ENCODE data around the gene MAST2. TPM values are rescaled to one million over a fixed set of nuclear protein-coding genes. Genes with fewer than 3 reads are reported as not detected.

Gene MAST2
- total and polyA plus RNA-seq, 9 of the 15 experiments (the other 6 are each of a cell fraction or from before 2014, with no cell fraction given) = 0.73 to 32.0 (median 17.8) TPM

DNA sequence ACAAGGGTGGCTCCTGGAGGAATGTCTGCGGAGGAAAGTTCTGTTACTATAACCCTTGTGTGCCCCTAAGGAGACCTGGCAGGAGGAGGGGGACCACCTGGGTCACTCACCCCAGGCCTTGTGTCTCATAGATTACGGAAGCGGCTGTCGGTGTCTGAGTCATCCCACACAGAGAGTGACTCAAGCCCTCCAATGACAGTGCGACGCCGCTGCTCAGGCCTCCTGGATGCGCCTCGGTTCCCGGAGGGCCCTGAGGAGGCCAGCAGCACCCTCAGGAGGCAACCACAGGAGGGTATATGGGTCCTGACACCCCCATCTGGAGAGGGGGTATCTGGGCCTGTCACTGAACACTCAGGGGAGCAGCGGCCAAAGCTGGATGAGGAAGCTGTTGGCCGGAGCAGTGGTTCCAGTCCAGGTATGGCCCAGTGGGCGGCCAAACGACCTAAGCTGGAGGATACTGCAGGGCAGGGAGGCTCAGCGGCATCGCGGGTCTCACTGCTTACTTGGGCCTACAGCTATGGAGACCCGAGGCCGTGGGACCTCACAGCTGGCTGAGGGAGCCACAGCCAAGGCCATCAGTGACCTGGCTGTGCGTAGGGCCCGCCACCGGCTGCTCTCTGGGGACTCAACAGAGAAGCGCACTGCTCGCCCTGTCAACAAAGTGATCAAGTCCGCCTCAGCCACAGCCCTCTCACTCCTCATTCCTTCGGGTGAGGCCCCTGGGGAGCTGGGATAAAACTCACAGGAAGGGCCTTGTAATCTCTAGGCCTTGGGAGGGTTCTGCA is 227.7 kb downstream of the MAST2 start:
- FAIRE-seq = no peak
- no peaks in the 10 kb centered on the region for H4K20me1 ChIP-seq (replicated peaks; ENCODE audit: control insufficient read depth, insufficient read depth, low read length)
- no peak for DNase-seq (ENCODE audit: extremely low read depth in 1 of 4, low spot score in 3 of 4)
- H3K27ac ChIP-seq (ENCODE audit: extremely low read depth, low read depth, low read length) = no peak overlapping the region
- H3K4me3 ChIP-seq = no peak overlapping the region
- peak; percentile 5; the same call in 1 of the 2 replicates for TF ChIP-seq CEBPG (CRISPR knock-in tag; IDR thresholded peaks at IDR 0.05)
- no peak for TF ChIP-seq CEBPG (tag; conservative IDR thresholded peaks at IDR 0.05 in 1 of 2, IDR thresholded peaks at IDR 0.05 in 1 of 2)
- TF ChIP-seq, protein P1, sequence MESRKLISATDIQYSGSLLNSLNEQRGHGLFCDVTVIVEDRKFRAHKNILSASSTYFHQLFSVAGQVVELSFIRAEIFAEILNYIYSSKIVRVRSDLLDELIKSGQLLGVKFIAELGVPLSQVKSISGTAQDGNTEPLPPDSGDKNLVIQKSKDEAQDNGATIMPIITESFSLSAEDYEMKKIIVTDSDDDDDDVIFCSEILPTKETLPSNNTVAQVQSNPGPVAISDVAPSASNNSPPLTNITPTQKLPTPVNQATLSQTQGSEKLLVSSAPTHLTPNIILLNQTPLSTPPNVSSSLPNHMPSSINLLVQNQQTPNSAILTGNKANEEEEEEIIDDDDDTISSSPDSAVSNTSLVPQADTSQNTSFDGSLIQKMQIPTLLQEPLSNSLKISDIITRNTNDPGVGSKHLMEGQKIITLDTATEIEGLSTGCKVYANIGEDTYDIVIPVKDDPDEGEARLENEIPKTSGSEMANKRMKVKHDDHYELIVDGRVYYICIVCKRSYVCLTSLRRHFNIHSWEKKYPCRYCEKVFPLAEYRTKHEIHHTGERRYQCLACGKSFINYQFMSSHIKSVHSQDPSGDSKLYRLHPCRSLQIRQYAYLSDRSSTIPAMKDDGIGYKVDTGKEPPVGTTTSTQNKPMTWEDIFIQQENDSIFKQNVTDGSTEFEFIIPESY (CRISPR knock-in tag; IDR thresholded peaks at IDR 0.05) = 0 out of 2 replicates have a peak, but pooled peaks have one; percentile 13
- TF ChIP-seq, protein P2, sequence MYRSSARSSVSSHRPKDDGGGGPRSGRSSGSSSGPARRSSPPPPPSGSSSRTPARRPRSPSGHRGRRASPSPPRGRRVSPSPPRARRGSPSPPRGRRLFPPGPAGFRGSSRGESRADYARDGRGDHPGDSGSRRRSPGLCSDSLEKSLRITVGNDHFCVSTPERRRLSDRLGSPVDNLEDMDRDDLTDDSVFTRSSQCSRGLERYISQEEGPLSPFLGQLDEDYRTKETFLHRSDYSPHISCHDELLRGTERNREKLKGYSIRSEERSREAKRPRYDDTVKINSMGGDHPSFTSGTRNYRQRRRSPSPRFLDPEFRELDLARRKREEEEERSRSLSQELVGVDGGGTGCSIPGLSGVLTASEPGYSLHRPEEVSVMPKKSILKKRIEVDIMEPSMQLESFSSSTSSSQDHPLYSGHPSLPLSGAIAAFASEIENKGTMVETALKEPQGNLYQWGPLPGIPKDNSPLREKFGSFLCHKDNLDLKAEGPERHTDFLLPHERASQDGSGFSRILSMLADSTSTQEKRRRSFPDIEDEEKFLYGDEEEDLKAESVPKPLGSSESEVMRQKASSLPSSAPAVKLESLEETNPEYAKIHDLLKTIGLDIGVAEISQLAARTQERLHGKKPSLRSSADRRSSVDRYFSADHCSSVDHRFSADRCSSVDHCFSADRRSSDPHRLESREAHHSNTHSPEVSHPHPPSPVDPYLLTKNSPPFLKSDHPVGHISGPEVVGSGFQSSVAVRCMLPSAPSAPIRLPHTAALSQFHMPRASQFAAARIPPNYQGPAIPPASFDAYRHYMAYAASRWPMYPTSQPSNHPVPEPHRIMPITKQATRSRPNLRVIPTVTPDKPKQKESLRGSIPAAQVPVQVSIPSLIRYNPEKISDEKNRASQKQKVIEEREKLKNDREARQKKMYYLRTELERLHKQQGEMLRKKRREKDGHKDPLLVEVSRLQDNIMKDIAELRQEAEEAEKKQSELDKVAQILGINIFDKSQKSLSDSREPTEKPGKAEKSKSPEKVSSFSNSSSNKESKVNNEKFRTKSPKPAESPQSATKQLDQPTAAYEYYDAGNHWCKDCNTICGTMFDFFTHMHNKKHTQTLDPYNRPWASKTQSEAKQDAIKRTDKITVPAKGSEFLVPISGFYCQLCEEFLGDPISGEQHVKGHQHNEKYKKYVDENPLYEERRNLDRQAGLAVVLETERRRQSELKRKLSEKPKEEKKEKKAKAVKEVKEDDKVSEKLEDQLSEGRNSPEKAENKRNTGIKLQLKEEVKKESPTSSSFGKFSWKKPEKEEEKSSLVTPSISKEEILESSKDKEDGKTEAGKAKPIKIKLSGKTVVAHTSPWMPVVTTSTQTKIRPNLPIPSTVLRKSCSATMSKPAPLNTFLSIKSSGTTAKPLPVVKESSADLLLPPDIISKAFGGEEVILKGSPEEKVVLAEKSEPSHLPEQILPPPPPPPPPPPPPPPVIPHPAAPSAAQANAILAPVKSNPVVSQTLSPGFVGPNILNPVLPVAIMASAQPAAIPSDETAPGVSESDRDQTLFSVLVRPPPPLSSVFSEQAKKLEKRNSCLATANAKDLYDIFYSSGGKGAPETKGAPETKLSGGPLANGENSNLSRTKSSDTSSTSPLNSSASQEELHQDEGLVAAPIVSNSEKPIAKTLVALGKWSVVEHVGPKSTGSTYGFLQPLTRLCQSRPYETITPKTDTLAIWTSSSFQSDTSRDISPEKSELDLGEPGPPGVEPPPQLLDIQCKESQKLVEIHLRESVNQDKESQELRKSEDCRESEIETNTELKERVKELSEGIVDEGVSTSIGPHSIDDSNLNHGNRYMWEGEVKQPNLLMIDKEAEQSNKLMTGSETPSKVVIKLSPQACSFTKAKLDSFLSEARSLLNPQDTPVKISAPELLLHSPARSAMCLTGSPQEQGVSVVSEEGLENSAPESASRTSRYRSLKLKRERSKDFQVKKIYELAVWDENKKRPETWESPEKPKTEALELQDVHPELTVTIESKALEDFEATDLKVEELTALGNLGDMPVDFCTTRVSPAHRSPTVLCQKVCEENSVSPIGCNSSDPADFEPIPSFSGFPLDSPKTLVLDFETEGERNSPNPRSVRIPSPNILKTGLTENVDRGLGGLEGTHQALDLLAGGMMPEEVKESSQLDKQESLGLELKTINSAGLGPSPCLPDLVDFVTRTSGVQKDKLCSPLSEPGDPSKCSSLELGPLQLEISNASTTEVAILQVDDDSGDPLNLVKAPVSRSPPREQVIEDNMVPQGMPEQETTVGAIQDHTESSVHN (IDR thresholded peaks at IDR 0.05; ENCODE audit: borderline replicate concordance in 1 of 2, low read depth in 1 of 2) = no peak
- no peak overlapping the region for H3K4me2 ChIP-seq (ENCODE audit: insufficient read depth, low read length)
- peak overlapping the region in 1 of 2 experiments; percentile 47; a peak in 1 of 4 replicates for H3K9ac ChIP-seq (ENCODE audit: insufficient read depth in 1 of 2, low read depth in 2 of 2, low read length in 2 of 2)
- in situ Hi-C loops (cut with MboI) = no loop called here
- ChIA-PET CTCF (ENCODE audit: low intra/inter-chr PET ratio) (no interaction called here), POLR2A (interaction anchor here (0.5 to 1.0 kb wide), 3 partner anchors 115 to 380 kb away, joined by 3 to 4 read pairs (median 3); partner anchors contain the start of gene TSPAN1)
- H2AFZ ChIP-seq (ENCODE audit: low read depth, low read length) = no peak overlapping the region
- ATAC-seq = no peak
- H3K79me2 ChIP-seq (ENCODE audit: control insufficient read depth, insufficient read depth, low read length) = no peaks in the 10 kb centered on the region
- H3K9me1 ChIP-seq (ENCODE audit: control insufficient read depth, insufficient read depth, low read length) = no peaks in the 10 kb centered on the region
- intact Hi-C loops (cut with micrococcal nuclease) = no loop called here
- 93% methylated on average over 25 of the region's 26 CpGs for WGBS (ENCODE audit: insufficient coverage, low coverage, missing lambda C conversion rate)
- H3K4me1 ChIP-seq (replicated peaks in 1 of 2; ENCODE audit: control insufficient read depth in 2 of 2, insufficient read depth in 2 of 2, low read length in 2 of 2) = peaks cover 3 to 10% of the 10 kb centered on the region in 2 experiments; a peak in 3 of 5 replicates
- BruUV-seq (replicated peaks) = no TSS peak
- H3K9me3 ChIP-seq (replicated peaks; ENCODE audit: control insufficient read depth, insufficient read depth, low read depth, low read length) = no peaks in the 10 kb centered on the region
- no peaks in the 10 kb centered on the region for H3K27me3 ChIP-seq (ENCODE audit: control insufficient read depth in 2 of 2, insufficient read depth in 2 of 2, low read length in 2 of 2)
- peaks cover 56% of the 10 kb centered on the region; the same call in 2 of the 3 replicates for H3K36me3 ChIP-seq (ENCODE audit: control insufficient read depth, insufficient read depth, low read length)
